ENCODE data around the gene TBC1D3B. TPM values are rescaled to one million over a fixed set of nuclear protein-coding genes. Genes with fewer than 3 reads are reported as not detected.
A peak's percentile ranks its signal among the peaks of the same experiment; 100 is the strongest.
"Not testable (repeated sequence)": the region's sequence is repeated elsewhere in the genome, so short reads cannot be mapped to it uniquely, and the experiment has no call there.

TBC1D3B gene
- total RNA-seq, 2 donors from 2014 or later: not detected

- Histone ChIP-seq H3K36me3 (replicated peaks in 1 of 2; ENCODE audit: insufficient read depth in 1 of 2, low read depth in 2 of 2) (no peaks in the 10 kb centered on the region), H3K4me1 (no peaks in the 10 kb centered on the region), H3K27ac (peak overlapping the region in 1 of 4 donors; percentile 47), H3K4me3 (no peak overlapping the region), H3K9me3 (no peaks in the 10 kb centered on the region), H3K27me3 (peaks cover 0 to 2% of the 10 kb centered on the region in 2 donors)
- intact Hi-C loops (cut with DNase I): no loop called here
- DNase-seq (peak in 3 of 4 donors; percentile 24 to 77 (median 49)), ATAC-seq (peak; percentile 47)
- TF ChIP-seq, protein P1, sequence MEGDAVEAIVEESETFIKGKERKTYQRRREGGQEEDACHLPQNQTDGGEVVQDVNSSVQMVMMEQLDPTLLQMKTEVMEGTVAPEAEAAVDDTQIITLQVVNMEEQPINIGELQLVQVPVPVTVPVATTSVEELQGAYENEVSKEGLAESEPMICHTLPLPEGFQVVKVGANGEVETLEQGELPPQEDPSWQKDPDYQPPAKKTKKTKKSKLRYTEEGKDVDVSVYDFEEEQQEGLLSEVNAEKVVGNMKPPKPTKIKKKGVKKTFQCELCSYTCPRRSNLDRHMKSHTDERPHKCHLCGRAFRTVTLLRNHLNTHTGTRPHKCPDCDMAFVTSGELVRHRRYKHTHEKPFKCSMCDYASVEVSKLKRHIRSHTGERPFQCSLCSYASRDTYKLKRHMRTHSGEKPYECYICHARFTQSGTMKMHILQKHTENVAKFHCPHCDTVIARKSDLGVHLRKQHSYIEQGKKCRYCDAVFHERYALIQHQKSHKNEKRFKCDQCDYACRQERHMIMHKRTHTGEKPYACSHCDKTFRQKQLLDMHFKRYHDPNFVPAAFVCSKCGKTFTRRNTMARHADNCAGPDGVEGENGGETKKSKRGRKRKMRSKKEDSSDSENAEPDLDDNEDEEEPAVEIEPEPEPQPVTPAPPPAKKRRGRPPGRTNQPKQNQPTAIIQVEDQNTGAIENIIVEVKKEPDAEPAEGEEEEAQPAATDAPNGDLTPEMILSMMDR (IDR thresholded peaks at IDR 0.05): no peak
- no peak for TF ChIP-seq POLR2A (IDR thresholded peaks at IDR 0.05)
- 43 to 74% methylated on average over 4 to 6 of the region's 7 CpGs for WGBS, 2 donors
Measured at GRCh38 chr17:36188891-36189306, 12.5 kb upstream of the TBC1D3B start.

- H3K4me3 ChIP-seq; H3K4me1 ChIP-seq; H3K9me3 ChIP-seq; DNase-seq; H3K36me3 ChIP-seq (replicated peaks in 1 of 2; ENCODE audit: insufficient read depth in 1 of 2, low read depth in 2 of 2); ATAC-seq; intact Hi-C loops (cut with DNase I): not testable (repeated sequence)
- peaks cover 0 to 10% of the 10 kb centered on the region in 2 donors for H3K27me3 ChIP-seq
- WGBS, 2 donors: 62 to 69% methylated on average over 5 of the region's 5 CpGs
- peak overlapping the region in 1 of 4 donors; percentile 47 for H3K27ac ChIP-seq
Measured at GRCh38 chr17:36187943-36188665, 11.7 kb upstream of the TBC1D3B start.

DNA sequence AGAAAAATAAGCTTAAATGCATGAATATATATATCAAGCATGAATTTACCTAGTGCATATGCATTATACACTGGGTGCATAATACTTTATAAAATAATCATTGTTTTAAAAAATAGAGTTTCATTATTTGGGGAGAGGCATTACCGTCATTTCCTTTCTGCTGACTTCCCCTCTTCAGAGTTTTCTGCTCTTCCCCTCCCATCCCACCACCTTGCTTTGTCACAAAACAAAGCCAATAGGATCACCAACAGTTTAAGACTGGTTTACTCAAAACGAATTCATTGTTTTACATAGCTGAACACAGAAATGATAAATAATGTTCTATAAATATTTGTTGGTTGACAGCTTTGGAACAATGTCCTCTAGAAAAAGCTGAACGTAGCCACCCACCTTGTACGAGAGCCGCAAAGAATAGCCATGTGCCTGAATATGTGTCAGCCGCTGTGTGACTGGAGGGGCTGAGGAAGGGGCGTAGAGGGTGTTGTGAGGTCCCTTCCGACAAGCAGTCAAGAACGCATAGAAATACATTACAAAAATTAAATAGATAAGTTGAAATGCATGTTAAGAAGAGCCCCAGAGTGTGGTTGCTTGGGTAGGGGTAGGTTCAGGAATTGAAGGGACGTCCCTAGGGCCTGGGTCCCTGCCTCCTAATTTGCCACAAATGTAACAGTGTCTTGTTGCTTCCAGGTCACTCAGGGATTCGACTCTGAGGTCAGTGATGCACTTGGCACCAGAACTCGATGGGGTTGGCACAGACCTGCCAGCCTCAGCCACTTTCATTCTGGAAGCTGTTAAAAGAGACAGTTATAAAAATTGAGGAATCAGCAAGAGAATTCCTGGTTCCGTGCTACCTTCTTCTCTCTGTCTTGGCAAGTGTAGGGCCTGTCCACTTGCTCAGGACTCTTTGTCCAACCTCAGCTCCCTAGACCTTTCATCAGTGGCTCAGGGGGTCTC, 10.7 kb upstream of the TBC1D3B start:
- 73 to 74% methylated on average over 13 of the region's 13 CpGs for WGBS, 2 donors
- H3K27ac ChIP-seq, H3K4me3 ChIP-seq: not testable (repeated sequence)

GRCh38 chr17:36185416-36185815, 9.0 kb upstream of the TBC1D3B start:
- Histone ChIP-seq H3K27ac (no peak overlapping the region), H3K4me3 (no peak overlapping the region), H3K4me1 (peaks cover 17% of the 10 kb centered on the region), H3K36me3 (replicated peaks in 1 of 2; ENCODE audit: insufficient read depth in 1 of 2, low read depth in 2 of 2) (no peaks in the 10 kb centered on the region), H3K27me3 (peaks cover 0 to 16% of the 10 kb centered on the region in 2 donors), H3K9me3 (no peaks in the 10 kb centered on the region)
- DNase-seq (no peak), ATAC-seq (no peak)
- 31 to 47% methylated on average over 2 of the region's 2 CpGs for WGBS, 2 donors
- intact Hi-C loops (cut with DNase I): no loop called here
- no peak for TF ChIP-seq POLR2A (IDR thresholded peaks at IDR 0.05)
- TF ChIP-seq, protein P1 (IDR thresholded peaks at IDR 0.05): no peak

More for the DNA sequence above, 10.7 kb upstream of the TBC1D3B start:
- ATAC-seq; DNase-seq; H3K9me3 ChIP-seq; intact Hi-C loops (cut with DNase I); H3K36me3 ChIP-seq (replicated peaks in 1 of 2; ENCODE audit: insufficient read depth in 1 of 2, low read depth in 2 of 2): not testable (repeated sequence)
- peaks cover 0 to 16% of the 10 kb centered on the region in 2 donors for H3K27me3 ChIP-seq
- peaks cover 17% of the 10 kb centered on the region for H3K4me1 ChIP-seq

DNA sequence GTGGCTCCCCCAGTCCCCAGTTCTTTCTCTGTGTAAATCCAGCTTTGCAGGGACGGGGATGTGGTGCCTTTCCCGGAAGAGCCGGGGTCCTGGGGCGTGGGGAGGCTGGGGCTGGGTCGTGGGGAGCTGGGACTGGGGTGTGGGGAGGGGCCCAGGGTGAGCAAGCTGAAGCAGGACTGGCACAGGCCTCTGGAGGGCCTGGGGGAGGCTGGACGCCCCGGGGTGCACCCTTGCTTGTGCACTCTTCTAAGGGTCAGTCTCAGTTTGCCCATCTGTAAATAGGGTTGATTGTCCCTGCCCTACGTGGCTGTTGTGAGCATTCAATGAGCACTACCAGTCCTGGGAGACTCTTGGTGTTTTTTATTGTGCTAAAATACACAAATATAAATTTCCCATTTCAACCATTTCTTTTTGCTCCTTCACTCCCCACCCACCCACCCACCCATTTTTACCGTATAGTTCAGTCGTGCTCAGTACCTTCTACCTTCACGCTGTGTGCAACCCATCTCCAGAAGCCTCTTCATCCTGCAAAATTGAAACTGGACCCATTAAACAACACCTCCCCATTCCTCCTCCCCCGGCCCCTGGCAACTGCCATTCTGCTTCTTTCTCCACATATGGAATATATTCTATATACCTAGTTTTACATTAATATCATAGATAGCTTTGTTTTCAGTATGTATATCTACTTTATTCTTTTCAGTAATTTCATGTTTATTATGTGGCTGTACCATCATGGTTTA, 7.8 kb upstream of the TBC1D3B start:
- peak overlapping the region in 1 of 4 donors; percentile 22 for H3K27ac ChIP-seq

More for the DNA sequence above, 7.8 kb upstream of the TBC1D3B start:
- no peak overlapping the region for H3K4me3 ChIP-seq
- TF ChIP-seq, protein P1 (IDR thresholded peaks at IDR 0.05): no peak
- TF ChIP-seq POLR2A (IDR thresholded peaks at IDR 0.05): no peak
- H3K9me3 ChIP-seq: no peaks in the 10 kb centered on the region
- WGBS, 2 donors: 82 to 87% methylated on average over 12 of the region's 12 CpGs
- intact Hi-C loops (cut with DNase I): no loop called here
- DNase-seq (no peak), ATAC-seq (no peak)
- no peaks in the 10 kb centered on the region for H3K36me3 ChIP-seq (replicated peaks in 1 of 2; ENCODE audit: insufficient read depth in 1 of 2, low read depth in 2 of 2)
- H3K27me3 ChIP-seq: peaks cover 0 to 16% of the 10 kb centered on the region in 2 donors
- H3K4me1 ChIP-seq: peaks cover 17% of the 10 kb centered on the region

Data from body of pancreas (tissue), 4 donors.